DMS53 treated with DMSO at 0.1 percent for 48 hours (cell line): ENCODE results near the gene ATN1.

Experiments used
- DNase-seq: peaks from one replicate; lab custom pipeline; 2025; ENCODE audit not compliant: unreplicated experiment; lab: John Stamatoyannopoulos, UW

Gene ATN1

DNA sequence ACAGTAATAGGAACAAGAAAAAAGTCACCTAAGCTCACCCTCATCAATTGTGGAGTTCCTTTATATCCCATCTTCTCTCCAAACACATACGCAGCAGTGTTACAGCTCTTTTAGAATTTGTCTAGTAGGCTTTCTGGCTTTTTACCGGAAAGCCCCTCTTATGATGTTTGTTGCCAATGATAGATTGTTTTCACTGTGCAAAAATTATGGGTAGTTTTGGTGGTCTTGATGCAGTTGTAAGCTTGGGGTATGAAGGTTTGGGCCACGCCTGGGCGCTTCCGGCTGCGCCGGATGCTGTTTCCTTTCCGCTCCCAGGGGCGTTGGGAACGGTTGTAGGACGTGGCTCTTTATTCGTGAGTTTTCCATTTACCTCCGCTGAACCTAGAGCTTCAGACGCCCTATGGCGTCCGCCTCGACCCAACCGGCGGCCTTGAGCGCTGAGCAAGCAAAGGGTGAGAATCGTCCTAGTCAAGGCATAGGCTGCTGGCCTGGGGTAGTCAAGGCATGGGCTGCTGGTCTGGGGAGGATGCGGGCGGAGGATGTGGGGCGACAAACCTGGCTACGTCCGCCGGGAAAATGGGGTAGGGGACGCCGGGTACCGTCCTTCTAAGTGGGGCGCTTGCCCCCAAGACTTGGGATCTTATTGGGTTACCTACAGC is 16.1 kb downstream of the ATN1 start, which contains the start of the genes C12orf57 and RNU7-1:
Gene C12orf57, plus strand, starts transcription at position 301 of the 659 bp plus-strand sequence. Its CDS starts 100 bp downstream, at position 401.
Gene RNU7-1, plus strand, starts transcription at position 95 of the 659 bp plus-strand sequence.
- DNase-seq: peak; percentile 98

GRCh38 chr12:6944381-6945186 is 16.8 kb downstream of the ATN1 start:
- peak; percentile 99 for DNase-seq

DNA sequence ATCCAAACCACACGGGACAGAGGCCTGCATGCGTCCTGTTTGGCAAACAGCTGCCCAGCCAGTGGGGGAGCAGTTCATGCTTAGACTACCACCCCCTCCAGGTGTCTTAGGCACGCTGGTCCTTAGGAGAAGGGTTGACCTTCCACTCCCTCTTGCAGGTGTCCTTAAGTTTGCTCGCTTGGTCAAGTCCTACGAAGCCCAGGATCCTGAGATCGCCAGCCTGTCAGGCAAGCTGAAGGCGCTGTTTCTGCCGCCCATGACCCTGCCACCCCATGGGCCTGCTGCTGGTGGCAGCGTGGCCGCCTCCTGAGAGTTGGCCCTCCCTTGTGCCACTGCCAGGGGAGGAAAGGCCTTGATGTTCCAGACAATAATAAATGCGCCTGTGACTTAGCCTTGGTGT is 17.9 kb downstream of the ATN1 start:
- DNase-seq: no peak

DNA sequence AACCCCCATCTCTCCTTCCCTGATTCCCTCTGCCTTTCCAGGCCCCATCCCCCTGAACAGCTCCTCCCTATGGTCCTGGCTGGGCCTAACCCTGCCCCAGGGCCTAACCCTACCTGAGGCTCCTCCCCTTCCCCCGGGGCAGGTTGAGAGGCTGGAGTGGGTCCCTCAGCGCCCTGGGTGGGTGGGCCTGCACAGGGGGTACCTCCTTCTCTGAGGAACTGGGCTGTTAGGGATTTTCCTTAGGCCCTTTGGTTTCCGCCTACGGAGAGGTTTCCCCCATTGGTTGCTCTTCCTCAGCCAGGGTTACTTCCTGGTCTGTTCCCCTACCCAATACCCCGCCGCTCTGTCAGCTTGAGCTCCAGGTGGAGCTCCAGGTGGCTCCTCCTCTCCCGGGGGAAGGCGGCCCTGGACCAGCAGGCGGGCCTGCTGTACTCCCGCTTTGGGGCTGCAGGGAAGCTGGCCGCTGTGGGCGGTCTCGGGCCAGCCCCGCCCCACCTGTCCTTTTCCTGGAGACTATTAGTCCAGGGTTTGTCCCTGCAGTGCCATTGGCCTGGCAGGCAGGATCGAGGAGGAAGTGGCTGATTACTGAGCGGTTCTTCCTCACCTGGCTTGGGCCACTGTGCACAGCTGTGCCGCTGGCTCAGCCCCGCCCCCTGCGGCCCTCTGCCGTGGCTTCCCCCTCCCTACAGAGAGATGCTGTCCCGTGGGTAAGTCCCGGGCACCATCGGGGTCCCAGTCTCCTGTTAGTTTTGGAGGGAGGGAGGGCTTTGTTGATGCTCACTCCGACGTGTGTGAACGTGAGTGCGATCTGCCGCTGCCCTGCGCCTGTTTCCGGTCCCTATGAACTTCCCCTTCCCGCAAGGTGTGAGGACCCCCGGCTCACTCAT is 18.5 kb downstream of the ATN1 start:
- DNase-seq: peak; percentile 100

DNA sequence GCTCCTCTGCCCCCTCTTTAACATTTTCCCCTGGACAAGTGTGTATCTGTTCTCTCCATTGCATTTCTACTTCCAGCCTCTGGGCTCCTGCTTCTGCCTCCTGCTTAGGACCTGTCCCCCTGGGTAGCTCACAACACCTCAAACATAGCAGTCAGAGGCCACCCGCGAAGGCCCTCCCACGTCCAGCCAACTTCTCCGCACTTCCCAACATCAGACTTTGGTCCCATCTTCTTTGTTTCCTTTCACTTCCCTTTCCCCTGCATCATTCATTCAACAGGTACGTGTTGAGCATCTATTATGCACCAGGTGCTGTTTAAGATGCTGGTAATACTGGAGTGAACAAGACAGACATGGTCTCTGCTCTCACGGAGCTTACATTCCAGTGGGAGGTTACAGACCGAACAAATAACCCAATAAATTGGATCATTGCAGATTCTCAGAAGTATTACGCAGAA is 19.2 kb downstream of the ATN1 start:
- DNase-seq: no peak

DNA sequence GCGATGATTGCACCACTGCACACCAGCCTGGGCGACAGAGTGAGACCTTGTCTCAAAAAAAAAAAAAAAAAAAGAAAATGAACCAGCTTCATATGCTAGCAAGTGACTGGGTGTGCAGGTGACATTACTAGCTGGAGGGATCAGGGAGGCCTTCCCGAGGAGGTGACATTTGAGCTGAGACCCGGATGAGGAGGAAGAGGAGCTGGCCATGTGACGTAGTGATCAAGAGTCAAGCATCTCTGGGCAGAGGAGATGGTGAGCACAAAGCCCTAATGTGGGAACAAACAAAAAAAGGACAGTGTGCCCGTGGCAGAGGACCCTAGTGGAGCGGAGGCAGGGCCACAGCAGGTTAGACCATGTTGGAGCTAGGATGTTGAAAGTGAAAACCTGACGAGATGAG is 19.9 kb downstream of the ATN1 start:
- no peak for DNase-seq

DNA sequence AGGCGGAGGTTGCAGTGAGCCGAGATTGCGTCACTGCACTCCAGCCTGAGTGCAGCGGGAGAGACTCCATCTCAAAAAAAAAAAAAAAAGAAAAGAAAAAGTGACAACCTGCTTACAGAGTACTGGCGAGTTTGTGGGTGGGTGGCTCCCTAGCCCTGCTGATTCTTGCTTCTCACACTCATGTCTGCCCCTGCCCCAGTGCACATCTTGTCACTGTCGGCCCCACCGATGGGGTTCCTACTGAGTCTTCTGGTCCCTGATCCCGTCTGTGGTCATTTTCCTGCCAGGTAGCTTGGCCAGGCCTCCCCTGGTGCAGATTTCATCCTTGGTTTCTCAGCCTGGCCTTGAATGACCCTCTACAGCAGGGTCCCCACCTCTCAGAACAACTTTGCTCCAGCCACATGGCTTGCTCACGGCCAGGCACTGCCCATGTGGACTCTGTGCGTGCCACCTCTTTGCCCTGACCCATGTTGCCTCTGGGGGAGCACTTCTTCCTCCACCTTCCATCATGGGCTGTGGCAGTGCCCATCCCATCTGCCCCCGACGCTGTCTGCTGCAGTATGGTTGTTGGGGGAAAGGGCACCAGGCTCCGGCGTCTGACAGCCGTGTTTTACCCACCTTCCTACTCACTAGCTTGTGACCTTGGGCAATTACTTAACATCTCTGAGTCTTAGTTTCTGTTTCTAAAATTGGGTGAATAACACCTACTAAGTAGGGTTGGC is 21.3 kb downstream of the ATN1 start:
- DNase-seq: no peak

DNA sequence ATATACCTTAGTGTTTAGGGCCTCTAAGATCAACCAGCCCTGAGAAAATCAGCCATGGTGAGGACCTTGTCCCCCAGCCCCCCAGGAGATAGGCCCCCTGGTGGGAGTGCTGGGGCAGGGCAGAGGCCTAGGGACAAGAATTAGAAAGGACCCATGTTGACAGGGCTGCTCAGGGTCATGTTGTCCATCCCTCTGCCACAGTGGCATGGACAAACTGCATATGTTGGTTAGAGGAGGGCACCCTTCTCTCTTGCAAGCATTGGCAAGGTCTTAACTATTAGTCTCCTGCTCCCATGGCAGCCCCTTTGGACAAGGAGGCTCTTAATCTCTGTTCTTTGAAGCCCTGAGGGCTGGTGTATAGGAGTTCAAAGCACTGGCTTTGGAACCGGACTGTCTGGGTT is 22.6 kb downstream of the ATN1 start:
- no peak for DNase-seq

DNA sequence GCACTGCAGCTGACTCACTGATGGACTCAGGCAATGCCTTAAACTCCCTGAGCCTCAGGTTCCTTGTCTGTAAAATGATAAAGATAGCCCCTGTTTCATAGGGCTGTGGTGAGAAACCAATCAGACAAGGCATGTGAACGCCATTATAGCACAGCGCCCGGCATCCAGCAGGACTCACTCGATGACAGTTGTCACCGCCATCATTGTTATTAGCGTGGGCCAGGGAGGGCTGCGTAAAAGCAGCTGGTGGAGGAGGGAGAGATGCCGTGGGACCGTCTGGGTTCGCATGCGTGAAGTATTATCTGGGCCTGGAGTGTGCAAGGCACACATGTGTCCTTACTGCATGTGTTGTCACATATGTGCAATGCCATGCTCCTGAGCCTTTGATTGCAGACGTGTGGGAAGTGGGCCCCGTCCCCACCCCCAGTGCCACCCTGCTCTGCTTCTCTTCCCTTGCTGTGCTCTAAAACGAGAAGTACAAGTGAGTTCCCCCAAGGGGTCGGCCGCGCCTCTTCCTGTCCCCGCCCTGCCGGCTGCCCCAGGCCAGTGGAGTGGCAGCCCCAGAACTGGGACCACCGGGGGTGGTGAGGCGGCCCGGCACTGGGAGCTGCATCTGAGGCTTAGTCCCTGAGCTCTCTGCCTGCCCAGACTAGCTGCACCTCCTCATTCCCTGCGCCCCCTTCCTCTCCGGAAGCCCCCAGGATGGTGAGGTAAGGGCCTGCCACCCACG is 23.2 kb downstream of the ATN1 start, which contains the start of gene PTPN6:
Gene PTPN6, plus strand, starts transcription at position 546 of the 730 bp plus-strand sequence. Its CDS starts 157 bp downstream, at position 703.
- no peak for DNase-seq

- DNase-seq: no peak
Measured at GRCh38 chr12:6951551-6952120, 23.9 kb downstream of the ATN1 start.

DNA sequence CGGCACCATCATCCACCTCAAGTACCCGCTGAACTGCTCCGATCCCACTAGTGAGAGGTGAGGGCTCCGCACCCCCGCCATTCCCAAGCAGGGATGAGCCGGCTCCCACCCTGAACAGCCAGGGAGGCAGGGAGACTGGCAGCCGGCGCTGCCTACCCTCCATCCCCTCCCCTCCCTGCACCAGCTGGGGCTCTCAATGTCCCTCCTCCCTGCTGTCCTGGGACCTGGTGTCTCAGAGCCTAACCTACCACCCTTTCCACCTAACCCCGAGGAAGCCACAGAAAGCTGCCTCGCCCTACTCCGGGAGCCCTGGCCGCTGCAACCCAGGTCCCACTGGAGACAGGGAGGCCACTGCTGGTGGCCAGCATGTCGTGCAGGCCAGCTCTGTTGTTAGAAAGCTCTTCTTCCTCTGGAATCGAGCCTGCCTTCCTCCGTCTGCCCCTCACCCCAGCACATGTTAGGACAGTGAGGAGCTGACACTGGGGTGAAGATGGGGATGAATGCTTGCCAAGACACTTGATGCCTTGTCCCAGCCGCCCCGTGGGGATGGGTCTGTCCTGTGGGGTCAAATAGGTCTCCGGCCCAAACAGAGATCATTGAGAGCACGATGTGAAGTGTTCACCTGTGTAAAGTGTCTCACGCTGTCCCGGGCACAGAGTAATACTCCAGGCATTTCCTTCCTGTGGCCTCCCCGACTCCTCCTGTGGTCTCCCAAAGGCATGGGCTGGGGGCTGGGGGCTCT is 24.5 kb downstream of the ATN1 start:
- no peak for DNase-seq

DNA sequence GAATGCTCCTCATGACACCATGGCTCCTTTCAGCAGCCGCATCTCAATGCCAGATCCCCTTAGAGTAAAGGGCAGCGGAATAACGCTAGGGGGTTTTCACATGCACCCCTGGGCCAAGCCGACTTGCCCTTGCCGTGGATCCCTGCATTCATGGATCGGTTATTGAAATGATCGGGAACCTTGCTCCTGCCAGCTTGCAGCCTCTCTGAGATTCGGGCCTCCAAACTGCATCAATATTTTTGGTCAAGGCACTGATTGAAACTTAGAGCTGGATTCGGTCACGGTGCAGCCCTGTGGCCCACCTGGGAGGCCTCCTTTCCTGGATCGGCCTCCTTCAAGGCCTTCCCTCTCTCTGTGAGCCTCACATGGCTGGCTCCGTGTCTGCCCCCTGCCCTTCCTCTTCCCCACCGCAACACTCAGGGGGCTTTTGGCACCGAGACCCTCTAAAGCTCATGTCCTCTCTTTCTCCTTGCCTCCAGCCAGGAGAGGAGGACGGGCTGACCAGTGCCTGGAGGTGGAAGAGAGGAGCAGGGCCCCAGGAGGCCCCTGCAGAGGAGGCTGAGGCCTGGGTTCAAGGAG is 25.2 kb downstream of the ATN1 start:
- no peak for DNase-seq

DNA sequence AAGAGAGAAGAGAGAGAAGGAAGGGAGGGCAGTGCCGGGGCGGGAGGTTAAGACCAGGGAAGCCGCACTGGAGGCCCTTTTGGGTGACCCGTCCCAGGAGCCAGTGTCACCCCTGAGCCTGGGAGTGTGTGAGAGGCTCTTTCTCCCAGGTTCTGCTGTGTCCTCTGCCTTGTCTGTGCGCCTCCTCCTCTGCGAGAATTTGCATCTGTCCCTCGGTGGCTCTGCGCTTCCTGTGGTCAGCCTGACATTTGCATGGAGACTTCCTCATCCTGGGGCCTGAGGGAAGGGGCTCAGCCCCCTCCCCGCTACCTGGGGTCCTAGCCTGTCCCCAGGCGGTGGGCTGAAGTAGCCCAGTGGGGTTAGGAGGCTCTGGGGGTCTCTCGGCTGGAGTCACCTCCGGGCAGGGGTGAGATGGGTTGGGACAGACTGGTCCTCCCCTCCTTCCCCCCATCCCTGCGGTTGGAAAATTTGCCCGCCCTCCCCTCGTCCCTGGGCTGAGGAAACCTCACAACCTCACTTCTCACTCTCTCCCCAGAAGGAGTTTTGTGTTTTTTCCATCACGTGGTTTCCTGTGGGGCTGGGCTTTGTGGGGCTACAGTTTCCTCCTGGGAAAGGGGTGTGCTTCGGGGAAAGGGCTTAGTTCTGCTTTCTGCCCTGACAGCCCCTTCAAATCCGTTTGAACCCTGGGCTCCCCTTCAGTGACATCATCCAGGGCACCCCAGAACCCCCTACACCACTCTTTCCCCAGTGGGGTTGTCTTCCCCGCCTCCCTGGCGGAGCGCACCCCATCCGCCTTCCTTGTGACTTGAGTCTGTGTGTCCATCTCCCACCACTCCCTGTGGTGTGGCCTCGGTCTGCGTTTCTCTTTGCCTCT is 25.9 kb downstream of the ATN1 start:
- no peak for DNase-seq

- no peak for DNase-seq
Measured at GRCh38 chr12:6954316-6955107, 26.8 kb downstream of the ATN1 start.

- no peak for DNase-seq
Measured at GRCh38 chr12:6955108-6956020, 27.6 kb downstream of the ATN1 start.
